Fibroblast of lung (primary cell): Measurements from ENCODE around the gene NR3C1. TPM values are rescaled to one million over a fixed set of nuclear protein-coding genes. Genes with fewer than 3 reads are reported as not detected.

Source experiments
- DNase-seq, 2 donors: peaks; one replicate each; pipeline versions ENCODE4 v3.0.0 to v3.0.0-alpha.2; 2010; ENCODE audit warnings: low read depth in 2 of 2
- H2AFZ ChIP-seq: 2 replicates; pipeline ENCODE4 v1.5.1; 2012; ENCODE audit warnings: low read length, control low read depth, inconsistent platforms
- H3K27ac ChIP-seq: 2 replicates; pipeline ENCODE4 v1.5.1; 2011; ENCODE audit warnings: low read length, control low read depth; ENCODE audit not compliant: insufficient read depth
- H3K27me3 ChIP-seq: 2 replicates; pipeline ENCODE4 v1.5.1; 2011; ENCODE audit warnings: mild to moderate bottlenecking, low read length; ENCODE audit not compliant: control insufficient read depth, insufficient read depth
- H3K36me3 ChIP-seq: 2 replicates; pipeline ENCODE4 v1.5.1; 2011; ENCODE audit warnings: low read length; ENCODE audit not compliant: control insufficient read depth, insufficient read depth
- H3K4me1 ChIP-seq: 2 replicates; pipeline ENCODE4 v1.5.1; 2011; ENCODE audit warnings: low read length; ENCODE audit not compliant: control insufficient read depth, insufficient read depth; ENCODE audit errors: extremely low read depth
- H3K4me2 ChIP-seq: 2 replicates; pipeline ENCODE4 v1.5.1; 2011; ENCODE audit warnings: low read length, control low read depth; ENCODE audit not compliant: insufficient read depth; ENCODE audit errors: extremely low read depth
- H3K4me3 ChIP-seq, 4 experiments: fragments of 200-600 bp in 1 of 4; sonication (generic) in 1 of 4; replicated peaks in 1 of 4; 2 replicates each; pipeline ENCODE4 v1.5.1; 2011 to 2016; ENCODE audit warnings: low read length in 4 of 4, low read depth in 3 of 4, mild to moderate bottlenecking in 3 of 4, control low read depth in 2 of 4, inconsistent platforms in 1 of 4, mixed read lengths in 1 of 4; ENCODE audit not compliant: insufficient read depth in 1 of 4; ENCODE audit errors: control extremely low read depth in 1 of 4
- H3K79me2 ChIP-seq: 2 replicates; pipeline ENCODE4 v1.5.1; 2012; ENCODE audit warnings: mild to moderate bottlenecking, low read length, inconsistent platforms; ENCODE audit not compliant: control insufficient read depth, insufficient read depth
- H3K9ac ChIP-seq: 2 replicates; pipeline ENCODE4 v1.5.1; 2011; ENCODE audit warnings: mild to moderate bottlenecking, low read length, control low read depth; ENCODE audit not compliant: insufficient read depth
- H3K9me3 ChIP-seq: 2 replicates; pipeline ENCODE4 v1.5.1; 2012; ENCODE audit warnings: low read depth, low read length; ENCODE audit not compliant: control insufficient read depth, insufficient read depth
- H4K20me1 ChIP-seq: 2 replicates; pipeline ENCODE4 v1.5.1; 2011; ENCODE audit warnings: low read length; ENCODE audit not compliant: control insufficient read depth, insufficient read depth; ENCODE audit errors: extremely low read depth
- CTCF ChIP-seq, 2 donors: IDR thresholded peaks in 1 of 2; conservative IDR thresholded peaks in 1 of 2; 1 replicate in 1 of 2; 2 replicates in 1 of 2; pipeline ENCODE4 v1.5.1; 2011 to 2012; ENCODE audit warnings: low read length in 2 of 2, control low read depth in 1 of 2, inconsistent platforms in 1 of 2, low read depth in 1 of 2, mild to moderate bottlenecking in 1 of 2
- EZH2 ChIP-seq: IDR thresholded peaks from 2 replicates; pipeline ENCODE4 v1.5.1; 2012; ENCODE audit warnings: low read length, control low read depth, mild to moderate bottlenecking; ENCODE audit errors: missing control alignments
- polyA plus RNA-seq, 2 donors: library from polyadenylated mRNA; depleted of rRNA in 1 of 2; stranded (reverse) in 1 of 2; unstranded in 1 of 2; fragments of >200 nt; gene quantifications; 2 replicates each; pipeline ENCODE4 v1.2.1, GENCODE V29; 2011 to 2012; ENCODE audit warnings: missing spikeins in 1 of 2
- total RNA-seq: library from RNA; depleted of rRNA; stranded (reverse); fragments of >200 nt; gene quantifications from 2 replicates; pipeline ENCODE4 v1.2.1, GENCODE V29; 2014

The NR3C1 gene
- total and polyA plus RNA-seq, 2 donors (not counting 1 experiment from before 2014, with no cell fraction given): 85.3 to 126 TPM

GRCh38 chr5:143402017-143402552 is 1.4 kb downstream of the NR3C1 start:
- no peaks in the 10 kb centered on the region for H3K9me3 ChIP-seq
- H3K9ac ChIP-seq: peak overlapping the region; percentile 93
- DNase-seq: peak in 1 of 2 donors; percentile 28
- H3K4me2 ChIP-seq: peak overlapping the region; percentile 85
- no peak for TF ChIP-seq EZH2
- TF ChIP-seq CTCF (conservative IDR thresholded peaks at IDR 0.05 in 1 of 2, IDR thresholded peaks at IDR 0.05 in 1 of 2; ENCODE audit: low read depth in 1 of 2, low read length in 2 of 2): no peak
- no peak overlapping the region for H2AFZ ChIP-seq
- no peaks in the 10 kb centered on the region for H3K36me3 ChIP-seq
- no peaks in the 10 kb centered on the region for H4K20me1 ChIP-seq
- peaks cover 64% of the 10 kb centered on the region for H3K79me2 ChIP-seq
- no peaks in the 10 kb centered on the region for H3K27me3 ChIP-seq
- H3K27ac ChIP-seq: peak overlapping the region; percentile 90
- H3K4me3 ChIP-seq: peak overlapping the region; percentile 82 to 100 (median 91)
- no peaks in the 10 kb centered on the region for H3K4me1 ChIP-seq

GRCh38 chr5:143401227-143402016 is 2.1 kb downstream of the NR3C1 start:
- peak overlapping the region; percentile 93 for H3K9ac ChIP-seq
- H3K9me3 ChIP-seq: no peaks in the 10 kb centered on the region
- peak overlapping the region; percentile 85 for H3K4me2 ChIP-seq
- peaks cover 71% of the 10 kb centered on the region for H3K79me2 ChIP-seq
- no peaks in the 10 kb centered on the region for H3K4me1 ChIP-seq
- H3K27me3 ChIP-seq: no peaks in the 10 kb centered on the region
- TF ChIP-seq EZH2 (no peak), CTCF (conservative IDR thresholded peaks at IDR 0.05 in 1 of 2, IDR thresholded peaks at IDR 0.05 in 1 of 2; ENCODE audit: low read depth in 1 of 2, low read length in 2 of 2) (no peak)
- peak overlapping the region; percentile 82 to 100 (median 91) for H3K4me3 ChIP-seq
- no peak overlapping the region for H2AFZ ChIP-seq
- H4K20me1 ChIP-seq: no peaks in the 10 kb centered on the region
- H3K36me3 ChIP-seq: no peaks in the 10 kb centered on the region
- peak overlapping the region; percentile 90 for H3K27ac ChIP-seq
- DNase-seq: peak in 1 of 2 donors; percentile 33

GRCh38 chr5:143400541-143401226 is 2.8 kb downstream of the NR3C1 start:
- Histone ChIP-seq H3K9me3 (no peaks in the 10 kb centered on the region), H3K4me3 (peak overlapping the region; percentile 82 to 100 (median 91)), H3K27ac (peak overlapping the region; percentile 90), H3K79me2 (peaks cover 78% of the 10 kb centered on the region), H3K4me2 (peak overlapping the region; percentile 85), H3K9ac (peak overlapping the region; percentile 51), H3K4me1 (no peaks in the 10 kb centered on the region), H2AFZ (no peak overlapping the region), H4K20me1 (no peaks in the 10 kb centered on the region), H3K36me3 (no peaks in the 10 kb centered on the region), H3K27me3 (no peaks in the 10 kb centered on the region)
- DNase-seq: peak; percentile 39 to 55
- no peak for TF ChIP-seq CTCF (conservative IDR thresholded peaks at IDR 0.05 in 1 of 2, IDR thresholded peaks at IDR 0.05 in 1 of 2; ENCODE audit: low read depth in 1 of 2, low read length in 2 of 2)
